ENCODE data around the gene PMP22. TPM values are rescaled to one million over a fixed set of nuclear protein-coding genes. Genes with fewer than 3 reads are reported as not detected.

The PMP22 gene
- total RNA-seq, 6 experiments from 2014 or later = 3.0 to 9.2 (median 6.9) TPM

- H3K9me3 ChIP-seq = no peaks in the 10 kb centered on the region
- H3K4me3 ChIP-seq = no peak overlapping the region
- intact Hi-C loops (cut with DNase I) = no loop called here
- no peaks in the 10 kb centered on the region for H3K27me3 ChIP-seq
- no peak for TF ChIP-seq POLR2A (IDR thresholded peaks at IDR 0.05)
- no peak for TF ChIP-seq CTCF (IDR thresholded peaks at IDR 0.05)
- no peak for DNase-seq
- no peak overlapping the region for H3K27ac ChIP-seq
- WGBS (ENCODE audit: insufficient coverage, low coverage, low lambda C conversion rate, missing lambda C conversion rate) = 67% methylated on average over 1 of the region's 1 CpG
- H3K36me3 ChIP-seq = no peaks in the 10 kb centered on the region
- ATAC-seq = no peak
- H3K4me1 ChIP-seq = no peaks in the 10 kb centered on the region
These were observed 70.3 kb downstream of the PMP22 start for GRCh38 chr17:15194859-15195277.

GRCh38 chr17:15185625-15185991 is 79.5 kb downstream of the PMP22 start:
- DNase-seq (no peak), ATAC-seq (peak in 3 of 4 donors; percentile 20 to 60 (median 30))
- TF ChIP-seq POLR2A (IDR thresholded peaks at IDR 0.05) (no peak), CTCF (IDR thresholded peaks at IDR 0.05) (no peak)
- no peaks in the 10 kb centered on the region for H3K36me3 ChIP-seq
- 14% methylated on average over 4 of the region's 4 CpGs for WGBS (ENCODE audit: insufficient coverage, low coverage, low lambda C conversion rate, missing lambda C conversion rate)
- H3K27me3 ChIP-seq = no peaks in the 10 kb centered on the region
- no peak overlapping the region for H3K27ac ChIP-seq
- intact Hi-C loops (cut with DNase I) = no loop called here
- no peak overlapping the region for H3K4me3 ChIP-seq
- no peaks in the 10 kb centered on the region for H3K4me1 ChIP-seq
- no peaks in the 10 kb centered on the region for H3K9me3 ChIP-seq

GRCh38 chr17:15184872-15185624 is 80.1 kb downstream of the PMP22 start:
- DNase-seq = no peak
- TF ChIP-seq POLR2A (IDR thresholded peaks at IDR 0.05) = no peak
- H3K36me3 ChIP-seq = no peaks in the 10 kb centered on the region
- no peak for ATAC-seq
- intact Hi-C loops (cut with DNase I) = no loop called here
- no peak overlapping the region for H3K27ac ChIP-seq
- H3K9me3 ChIP-seq = no peaks in the 10 kb centered on the region
- H3K4me3 ChIP-seq = no peak overlapping the region
- no peaks in the 10 kb centered on the region for H3K4me1 ChIP-seq
- WGBS (ENCODE audit: insufficient coverage, low coverage, low lambda C conversion rate, missing lambda C conversion rate) = 64% methylated on average over 4 of the region's 5 CpGs
- H3K27me3 ChIP-seq = no peaks in the 10 kb centered on the region

- ATAC-seq (no peak), DNase-seq (no peak)
- intact Hi-C loops (cut with DNase I) = no loop called here
- no peaks in the 10 kb centered on the region for H3K4me1 ChIP-seq
- no peak overlapping the region for H3K4me3 ChIP-seq
- 69% methylated on average over 5 of the region's 6 CpGs for WGBS (ENCODE audit: insufficient coverage, low coverage, low lambda C conversion rate, missing lambda C conversion rate)
- H3K36me3 ChIP-seq = no peaks in the 10 kb centered on the region
- H3K27me3 ChIP-seq = no peaks in the 10 kb centered on the region
- TF ChIP-seq POLR2A (IDR thresholded peaks at IDR 0.05) = no peak
- TF ChIP-seq CTCF (IDR thresholded peaks at IDR 0.05) = no peak
- H3K9me3 ChIP-seq = no peaks in the 10 kb centered on the region
- H3K27ac ChIP-seq = no peak overlapping the region
These were observed 83.3 kb downstream of the PMP22 start for GRCh38 chr17:15181816-15182215.

- Histone ChIP-seq H3K4me1 (no peaks in the 10 kb centered on the region), H3K27ac (no peak overlapping the region), H3K9me3 (no peaks in the 10 kb centered on the region), H3K36me3 (no peaks in the 10 kb centered on the region), H3K4me3 (no peak overlapping the region), H3K27me3 (peaks cover 0 to 3% of the 10 kb centered on the region in 2 donors)
- WGBS (ENCODE audit: insufficient coverage, low coverage, low lambda C conversion rate, missing lambda C conversion rate) = 76% methylated on average over 5 of the region's 8 CpGs
- intact Hi-C loops (cut with DNase I) = no loop called here
- TF ChIP-seq POLR2A (IDR thresholded peaks at IDR 0.05) (no peak), CTCF (IDR thresholded peaks at IDR 0.05) (no peak)
- DNase-seq (no peak), ATAC-seq (no peak)
These were observed 83.8 kb downstream of the PMP22 start for GRCh38 chr17:15181333-15181732.
